Gastrocnemius medialis (tissue), 4 donors: ENCODE measurements around the gene PACS1. TPM values are rescaled to one million over a fixed set of nuclear protein-coding genes. Genes with fewer than 3 reads are reported as not detected.

Experiments
- ATAC-seq, 2 donors: fragments of 150-250 bp; one replicate each; pipeline ENCODE4 v1.9.1; 2016
- DNase-seq, 2 donors: peaks; one replicate each; pipeline ENCODE4 v3.0.0-alpha.2; 2019
- H3K27ac ChIP-seq, 4 donors: fragments of 200-600 bp; sonication (generic); 1 replicate in 1 of 4; 2 replicates in 3 of 4; pipeline ENCODE4 v1.5.1; 2016 to 2018; ENCODE audit warnings: mild to moderate bottlenecking in 2 of 4, moderate library complexity in 1 of 4
- H3K27me3 ChIP-seq, 3 donors: fragments of 200-600 bp; sonication (generic) in 2 of 3; 1 replicate in 1 of 3; 2 replicates in 2 of 3; pipeline versions ENCODE4 v1.5.1 to v1.6.0; 2016 to 2019; ENCODE audit warnings: mild to moderate bottlenecking in 1 of 3, moderate library complexity in 1 of 3
- H3K36me3 ChIP-seq, 2 donors: fragments of 200-600 bp; sonication (generic) in 1 of 2; one replicate each; pipeline ENCODE4 v1.5.1; 2017 to 2018
- H3K4me1 ChIP-seq, 2 donors: fragments of 200-600 bp; sonication (generic) in 1 of 2; one replicate each; pipeline ENCODE4 v1.5.1; 2016 to 2017; ENCODE audit warnings: mild to moderate bottlenecking in 2 of 2
- H3K4me3 ChIP-seq, 4 donors: fragments of 200-600 bp; sonication (generic) in 3 of 4; 1 replicate in 1 of 4; 2 replicates in 3 of 4; pipeline ENCODE4 v1.5.1; 2016 to 2019; ENCODE audit warnings: mild to moderate bottlenecking in 2 of 4
- H3K9me3 ChIP-seq, 3 donors: fragments of 200-600 bp; sonication (generic) in 2 of 3; 1 replicate in 1 of 3; 2 replicates in 2 of 3; pipeline ENCODE4 v1.5.1; 2016 to 2019
- POLR2A ChIP-seq, 2 donors: fragments of 450-650 bp; IDR thresholded peaks; one replicate each; pipeline ENCODE4 v1.6.1; 2017; ENCODE audit warnings: antibody characterized with exemption in 2 of 2, mild to moderate bottlenecking in 2 of 2, moderate library complexity in 2 of 2
- in situ Hi-C, 4 donors: fragments of 200-750 bp; cut with MboI; loops; one replicate each; pipeline versions ENCODE4 v1.15.0 to v1.8.0; 2017; ENCODE audit warnings: low sequenced_read_pairs in 4 of 4
- intact Hi-C: fragments of 100-400 bp; cut with DNase I; formaldehyde crosslinking; loops from one replicate; pipeline ENCODE4 v1.15.1; 2023; ENCODE audit warnings: low total_unique reads
- total RNA-seq, 4 donors: library from RNA; depleted of rRNA; stranded (reverse); fragments of >200 nt; gene quantifications; one replicate each; pipeline versions ENCODE4 v1.1.0 to v1.2.3, GENCODE V29; 2016
- TF ChIP-seq, protein P1 (sequence below), 5 experiments: fragments of 450-650 bp in 3 of 5; fragments of 200-600 bp in 2 of 5; sonication (generic) in 2 of 5; IDR thresholded peaks in 4 of 5; conservative IDR thresholded peaks in 1 of 5; 1 replicate in 4 of 5; 2 replicates in 1 of 5; pipeline ENCODE4 v1.5.1; 2016 to 2019; ENCODE audit warnings: antibody characterized with exemption in 5 of 5, mild to moderate bottlenecking in 3 of 5, moderate library complexity in 3 of 5

Gene PACS1
- total RNA-seq, 4 donors from 2014 or later, result 6.6 to 20.4 (median 16.9) TPM

- H3K27me3 ChIP-seq, result no peaks in the 10 kb centered on the region
- no peaks in the 10 kb centered on the region for H3K9me3 ChIP-seq
- TF ChIP-seq POLR2A (IDR thresholded peaks at IDR 0.05), result no peak
- TF ChIP-seq, protein P1, sequence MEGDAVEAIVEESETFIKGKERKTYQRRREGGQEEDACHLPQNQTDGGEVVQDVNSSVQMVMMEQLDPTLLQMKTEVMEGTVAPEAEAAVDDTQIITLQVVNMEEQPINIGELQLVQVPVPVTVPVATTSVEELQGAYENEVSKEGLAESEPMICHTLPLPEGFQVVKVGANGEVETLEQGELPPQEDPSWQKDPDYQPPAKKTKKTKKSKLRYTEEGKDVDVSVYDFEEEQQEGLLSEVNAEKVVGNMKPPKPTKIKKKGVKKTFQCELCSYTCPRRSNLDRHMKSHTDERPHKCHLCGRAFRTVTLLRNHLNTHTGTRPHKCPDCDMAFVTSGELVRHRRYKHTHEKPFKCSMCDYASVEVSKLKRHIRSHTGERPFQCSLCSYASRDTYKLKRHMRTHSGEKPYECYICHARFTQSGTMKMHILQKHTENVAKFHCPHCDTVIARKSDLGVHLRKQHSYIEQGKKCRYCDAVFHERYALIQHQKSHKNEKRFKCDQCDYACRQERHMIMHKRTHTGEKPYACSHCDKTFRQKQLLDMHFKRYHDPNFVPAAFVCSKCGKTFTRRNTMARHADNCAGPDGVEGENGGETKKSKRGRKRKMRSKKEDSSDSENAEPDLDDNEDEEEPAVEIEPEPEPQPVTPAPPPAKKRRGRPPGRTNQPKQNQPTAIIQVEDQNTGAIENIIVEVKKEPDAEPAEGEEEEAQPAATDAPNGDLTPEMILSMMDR (IDR thresholded peaks at IDR 0.05 in 4 of 5, conservative IDR thresholded peaks at IDR 0.05 in 1 of 5), result no peak
- H3K36me3 ChIP-seq, result no peaks in the 10 kb centered on the region
- H3K4me3 ChIP-seq, result no peak overlapping the region
- H3K4me1 ChIP-seq, result peaks cover 23% of the 10 kb centered on the region in 2 donors
- in situ Hi-C loops (no loop called here), intact Hi-C loops (no loop called here)
- DNase-seq (no peak), ATAC-seq (no peak)
- H3K27ac ChIP-seq, result no peak overlapping the region
Observed at GRCh38 chr11:66123902-66124301, 53.8 kb downstream of the PACS1 start.

DNA sequence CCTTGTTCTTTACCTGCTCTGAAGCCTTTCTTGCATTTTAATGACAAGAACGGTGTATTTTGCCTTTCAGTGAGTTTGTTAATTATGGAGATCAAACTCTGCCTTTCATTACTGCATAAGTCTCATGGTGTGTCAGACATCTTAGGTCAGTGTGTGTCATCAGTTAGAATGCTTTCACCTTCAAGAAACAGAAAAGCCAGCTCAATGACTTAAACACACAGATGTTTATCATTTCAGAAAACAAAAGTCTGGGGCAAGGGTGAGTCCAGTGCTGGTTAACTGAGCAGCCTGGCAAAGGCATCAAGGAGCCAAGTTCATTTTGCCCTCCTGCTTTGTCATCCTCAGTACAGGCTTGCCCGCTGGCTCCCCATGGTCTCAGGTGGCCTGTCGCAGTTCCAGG, 54.5 kb downstream of the PACS1 start:
- intact Hi-C loops (no loop called here), in situ Hi-C loops (no loop called here)
- no peak overlapping the region for H3K27ac ChIP-seq
- TF ChIP-seq POLR2A (IDR thresholded peaks at IDR 0.05), result no peak
- TF ChIP-seq, protein P1 (IDR thresholded peaks at IDR 0.05 in 4 of 5, conservative IDR thresholded peaks at IDR 0.05 in 1 of 5), result no peak
- no peaks in the 10 kb centered on the region for H3K27me3 ChIP-seq
- H3K9me3 ChIP-seq, result no peaks in the 10 kb centered on the region
- H3K4me3 ChIP-seq, result no peak overlapping the region
- DNase-seq (no peak), ATAC-seq (no peak)
- H3K36me3 ChIP-seq, result no peaks in the 10 kb centered on the region
- H3K4me1 ChIP-seq, result peaks cover 19 to 23% of the 10 kb centered on the region in 2 donors

DNA sequence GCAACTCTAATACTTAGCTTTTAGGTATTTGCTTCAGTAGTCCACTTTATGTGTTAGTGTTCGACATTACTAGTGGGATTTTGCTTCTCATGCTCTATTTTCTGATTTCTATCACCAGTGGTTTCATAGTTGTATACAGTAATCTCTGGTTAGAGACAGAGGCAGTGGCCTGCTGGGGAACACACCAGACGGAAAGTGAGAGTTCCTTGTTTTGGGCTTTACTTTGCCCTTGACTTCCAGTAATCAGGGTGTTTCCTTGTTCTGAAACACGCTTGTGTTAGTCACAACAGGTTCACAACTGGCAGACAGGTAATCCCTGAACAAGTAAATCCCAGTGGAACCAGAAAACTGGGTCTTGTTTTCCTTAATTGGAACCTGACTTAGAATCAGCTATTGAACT, 56.0 kb downstream of the PACS1 start:
- intact Hi-C loops (no loop called here), in situ Hi-C loops (no loop called here)
- Histone ChIP-seq H3K36me3 (no peaks in the 10 kb centered on the region), H3K4me3 (no peak overlapping the region), H3K9me3 (no peaks in the 10 kb centered on the region), H3K27me3 (no peaks in the 10 kb centered on the region), H3K27ac (peak overlapping the region in 2 of 4 donors; percentile 23 to 36), H3K4me1 (peaks cover 19 to 24% of the 10 kb centered on the region in 2 donors)
- no peak for ATAC-seq
- no peak for TF ChIP-seq POLR2A (IDR thresholded peaks at IDR 0.05)
- TF ChIP-seq, protein P1 (IDR thresholded peaks at IDR 0.05 in 4 of 5, conservative IDR thresholded peaks at IDR 0.05 in 1 of 5), result no peak
- no peak for DNase-seq

GRCh38 chr11:66126808-66127555, 56.9 kb downstream of the PACS1 start:
- intact Hi-C loops, result no loop called here
- DNase-seq, result peak; percentile 25 to 32
- in situ Hi-C loops, result no loop called here

More at GRCh38 chr11:66126808-66127555, 56.9 kb downstream of the PACS1 start:
- Histone ChIP-seq H3K4me1 (peaks cover 23 to 26% of the 10 kb centered on the region in 2 donors), H3K9me3 (no peaks in the 10 kb centered on the region), H3K27me3 (no peaks in the 10 kb centered on the region), H3K4me3 (no peak overlapping the region), H3K36me3 (no peaks in the 10 kb centered on the region), H3K27ac (peak overlapping the region; percentile 32 to 53 (median 40))
- ATAC-seq, result peak; percentile 66 to 82
- TF ChIP-seq, protein P1 (IDR thresholded peaks at IDR 0.05 in 4 of 5, conservative IDR thresholded peaks at IDR 0.05 in 1 of 5), result no peak
- no peak for TF ChIP-seq POLR2A (IDR thresholded peaks at IDR 0.05)
